HepG2 (cell line): ENCODE data around the gene SLC22A23. TPM values are rescaled to one million over a fixed set of nuclear protein-coding genes. Genes with fewer than 3 reads are reported as not detected.
A peak's percentile ranks its signal among the peaks of the same experiment; 100 is the strongest.

Source experiments
- ATAC-seq: fragments of 200-7000 bp; cut with Tn5 transposase; 3 replicates; pipeline ENCODE4 v1.9.1; 2020; ENCODE audit warnings: mild to moderate bottlenecking, moderate library complexity
- BruUV-seq: library from RNA; stranded (reverse); fragments of 400-500 nt; replicated peaks from 2 replicates; lab custom pipeline; 2021; lab: Mats Ljungman, UMichigan
- CTCF ChIA-PET: fragments of 300-600 bp; formaldehyde crosslinking; extraction: SDS; loops from one replicate; lab custom pipeline; 2021; ENCODE audit warnings: low total read pairs, inconsistent platforms, low intra/inter-chr PET ratio; lab: Yijun Ruan, JAX
- POLR2A ChIA-PET: fragments of 350-600 bp; sonication (Branson Sonifier 250); formaldehyde crosslinking; loops from one replicate; lab custom pipeline; 2020; ENCODE audit warnings: antibody characterized with exemption, inconsistent platforms; lab: Yijun Ruan, JAX
- DNase-seq: peaks from one replicate; pipeline ENCODE4 v3.0.0-alpha.2; 2015; ENCODE audit warnings: low spot score
- FAIRE-seq: peaks from 3 replicates; lab custom pipeline; 2011; peaks lifted over from hg19 to GRCh38; lab: Jason Lieb, UNC
- H2AFZ ChIP-seq: one replicate; pipeline ENCODE4 v1.6.1; 2011; ENCODE audit warnings: low read length, inconsistent platforms
- H3K27ac ChIP-seq: fragments of 300-600 bp; 3 replicates; pipeline ENCODE4 v1.8.0; 2011; ENCODE audit warnings: mixed run types, mild to moderate bottlenecking, mixed read lengths, low read length, inconsistent platforms; ENCODE audit not compliant: insufficient read depth; ENCODE audit errors: extremely low read length
- H3K27me3 ChIP-seq, 2 experiments: fragments of 200-600 bp in 1 of 2; 2 replicates in 1 of 2; 3 replicates in 1 of 2; pipeline versions ENCODE4 v1.6.0 to v1.8.0; 2011; ENCODE audit warnings: low read length in 2 of 2, mild to moderate bottlenecking in 2 of 2, moderate library complexity in 2 of 2, inconsistent platforms in 1 of 2; ENCODE audit not compliant: insufficient read depth in 2 of 2, control insufficient read depth in 1 of 2
- H3K36me3 ChIP-seq, 2 experiments: fragments of 200-600 bp in 1 of 2; replicated peaks in 1 of 2; 2 replicates in 1 of 2; 3 replicates in 1 of 2; pipeline versions ENCODE4 v1.5.1 to v1.8.0; 2011; ENCODE audit warnings: low read length in 2 of 2, inconsistent platforms in 1 of 2; ENCODE audit not compliant: insufficient read depth in 2 of 2, control insufficient read depth in 1 of 2
- H3K4me1 ChIP-seq: 2 replicates; pipeline ENCODE4 v1.5.1; 2012; ENCODE audit warnings: low read length, inconsistent platforms; ENCODE audit not compliant: insufficient read depth
- H3K4me2 ChIP-seq: 2 replicates; pipeline ENCODE4 v1.6.0; 2011; ENCODE audit warnings: low read depth, low read length, inconsistent platforms
- H3K4me3 ChIP-seq, 3 experiments: fragments of 200-600 bp in 1 of 3; sonication (generic), shearing (Covaris generic) in 1 of 3; replicated peaks in 1 of 3; 2 replicates each; pipeline ENCODE4 v1.5.1; 2011 to 2016; ENCODE audit warnings: low read length in 3 of 3, inconsistent platforms in 2 of 3, low read depth in 2 of 3, mild to moderate bottlenecking in 2 of 3, control low read depth in 1 of 3, mixed read lengths in 1 of 3; ENCODE audit not compliant: insufficient read depth in 1 of 3
- H3K79me2 ChIP-seq: one replicate; pipeline ENCODE4 v1.6.1; 2011; ENCODE audit warnings: low read length, inconsistent platforms; ENCODE audit not compliant: insufficient read depth
- H3K9ac ChIP-seq: 2 replicates; pipeline ENCODE4 v1.6.0; 2011; ENCODE audit warnings: mild to moderate bottlenecking, low read depth, low read length, inconsistent platforms; ENCODE audit not compliant: insufficient read depth
- H3K9me3 ChIP-seq: 2 replicates; pipeline ENCODE4 v1.5.1; 2012; ENCODE audit warnings: mild to moderate bottlenecking, low read length
- H4K20me1 ChIP-seq: 2 replicates; pipeline ENCODE4 v1.6.0; 2011; ENCODE audit warnings: inconsistent platforms, mild to moderate bottlenecking, low read length, moderate library complexity; ENCODE audit not compliant: insufficient read depth
- RBM22 ChIP-seq: fragments of 200-400 bp; formaldehyde crosslinking; optimal IDR thresholded peaks from 2 replicates; pipeline ENCODE3; 2017; ENCODE audit warnings: mild to moderate bottlenecking, low read length, moderate library complexity
- TP53 ChIP-seq: sonication (generic); formaldehyde crosslinking; conservative IDR thresholded peaks from 2 replicates; pipeline ENCODE4 v1.4.0; 2020; ENCODE audit warnings: missing genetic modification reagents
- ZNF383 ChIP-seq: sonication (generic); formaldehyde crosslinking; IDR thresholded peaks from 2 replicates; pipeline ENCODE4 v1.4.0; 2020; ENCODE audit warnings: missing genetic modification reagents, mild to moderate bottlenecking, borderline replicate concordance
- ZNF605 ChIP-seq: sonication (generic); formaldehyde crosslinking; IDR thresholded peaks from 2 replicates; pipeline ENCODE4 v1.8.0; 2022; ENCODE audit warnings: mild to moderate bottlenecking, missing genetic modification reagents
- WGBS: methylation state at CpG from one replicate; pipeline ENCODE4 v1.1.6; 2017; ENCODE audit warnings: low lambda C conversion rate; 5-methylcytosine and 5-hydroxymethylcytosine counted together
- in situ Hi-C: cut with HindIII; loops from 2 replicates; pipeline ENCODE4 v1.10.0; 2017; ENCODE audit warnings: low pct_unique_long_range_greater_than_20kb; ENCODE audit not compliant: extremely low pct_ligation_motif_present
- intact Hi-C: fragments of 100-400 bp; cut with micrococcal nuclease; formaldehyde crosslinking; loops from one replicate; pipeline ENCODE4 v1.10.0; 2022; ENCODE audit not compliant: unreplicated experiment
- polyA plus RNA-seq, 8 experiments: library from polyadenylated mRNA; depleted of rRNA in 3 of 8; stranded (reverse) in 7 of 8; unstranded in 1 of 8; fragments of >200 nt; fragmentation: Illumina TruSeq in 4 of 8; extraction: Trizol in 4 of 8; gene quantifications; 2 replicates each; pipeline versions ENCODE4 v1.2.1 to v1.2.3, GENCODE V29; 2011 to 2016; ENCODE audit warnings: low read depth in 4 of 8, missing spikeins in 1 of 8, mixed read lengths in 1 of 8; ENCODE audit not compliant: insufficient read depth in 1 of 8
- total RNA-seq, 5 experiments: library from RNA; depleted of rRNA; stranded (reverse); fragments of >200 nt; fragmentation: Illumina TruSeq; extraction: Trizol; gene quantifications; 2 replicates each; pipeline ENCODE4 v1.2.3, GENCODE V29; 2016; ENCODE audit warnings: low read depth in 1 of 5
- TF ChIP-seq, protein P1 (sequence below): sonication (generic); formaldehyde crosslinking; conservative IDR thresholded peaks from 2 replicates; pipeline ENCODE4 v1.8.0; 2022; ENCODE audit warnings: missing genetic modification reagents

Gene SLC22A23
- total and polyA plus RNA-seq, 2 of the 13 experiments (the other 11 are each of a cell fraction or from before 2014, with no cell fraction given): 11.8 to 17.5 TPM

DNA sequence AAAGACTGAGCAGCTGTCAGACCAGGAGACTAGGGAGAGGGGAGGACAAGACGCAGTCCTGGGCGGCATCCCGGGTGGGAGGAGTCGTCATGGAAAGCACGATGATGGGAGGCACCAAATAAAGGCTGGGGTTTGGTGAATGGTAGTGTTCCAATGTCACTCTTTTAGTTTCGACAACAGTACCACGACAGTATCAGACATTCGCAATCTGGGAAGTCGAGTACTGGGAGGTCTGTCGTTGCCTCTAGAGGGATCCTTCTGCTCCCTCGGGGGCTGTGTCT is 166.0 kb downstream of the SLC22A23 start:
- no peaks in the 10 kb centered on the region for H3K27me3 ChIP-seq
- H3K4me2 ChIP-seq: no peak overlapping the region
- POLR2A ChIA-PET: no interaction called here
- H3K9me3 ChIP-seq: no peaks in the 10 kb centered on the region
- FAIRE-seq: no peak
- no peak overlapping the region for H3K9ac ChIP-seq
- TF ChIP-seq RBM22: peak; percentile 90
- TF ChIP-seq, protein P1, sequence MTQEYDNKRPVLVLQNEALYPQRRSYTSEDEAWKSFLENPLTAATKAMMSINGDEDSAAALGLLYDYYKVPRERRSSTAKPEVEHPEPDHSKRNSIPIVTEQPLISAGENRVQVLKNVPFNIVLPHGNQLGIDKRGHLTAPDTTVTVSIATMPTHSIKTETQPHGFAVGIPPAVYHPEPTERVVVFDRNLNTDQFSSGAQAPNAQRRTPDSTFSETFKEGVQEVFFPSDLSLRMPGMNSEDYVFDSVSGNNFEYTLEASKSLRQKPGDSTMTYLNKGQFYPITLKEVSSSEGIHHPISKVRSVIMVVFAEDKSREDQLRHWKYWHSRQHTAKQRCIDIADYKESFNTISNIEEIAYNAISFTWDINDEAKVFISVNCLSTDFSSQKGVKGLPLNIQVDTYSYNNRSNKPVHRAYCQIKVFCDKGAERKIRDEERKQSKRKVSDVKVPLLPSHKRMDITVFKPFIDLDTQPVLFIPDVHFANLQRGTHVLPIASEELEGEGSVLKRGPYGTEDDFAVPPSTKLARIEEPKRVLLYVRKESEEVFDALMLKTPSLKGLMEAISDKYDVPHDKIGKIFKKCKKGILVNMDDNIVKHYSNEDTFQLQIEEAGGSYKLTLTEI: no peak
- no peak overlapping the region for H2AFZ ChIP-seq
- intact Hi-C loops: loop anchor here (5.0 kb wide), 1 partner anchor 1571 kb away; no protein-coding TSS in a partner anchor
- DNase-seq: no peak
- in situ Hi-C loops: loop anchor here (25.0 kb wide), 1 partner anchor 696 kb away; no protein-coding TSS in a partner anchor
- H3K36me3 ChIP-seq: peaks cover 49 to 76% of the 10 kb centered on the region in 2 experiments
- no peak overlapping the region for H3K27ac ChIP-seq
- no peaks in the 10 kb centered on the region for H4K20me1 ChIP-seq
- CTCF ChIA-PET: no interaction called here
- H3K79me2 ChIP-seq: no peaks in the 10 kb centered on the region
- no peak overlapping the region for H3K4me3 ChIP-seq
- BruUV-seq: no TSS peak
- ATAC-seq: no peak
- H3K4me1 ChIP-seq: peaks cover 3% of the 10 kb centered on the region
- 94% methylated on average over 11 of the region's 11 CpGs for WGBS

GRCh38 chr6:3290149-3290930 is 166.5 kb downstream of the SLC22A23 start:
- ATAC-seq: no peak
- CTCF ChIA-PET: no interaction called here
- in situ Hi-C loops: loop anchor here (25.0 kb wide), 1 partner anchor 697 kb away; no protein-coding TSS in a partner anchor

More at GRCh38 chr6:3290149-3290930, 166.5 kb downstream of the SLC22A23 start:
- H3K4me3 ChIP-seq: no peak overlapping the region
- no peak overlapping the region for H3K9ac ChIP-seq
- TF ChIP-seq TP53 (no peak), ZNF383 (CRISPR knock-in tag) (no peak), ZNF605 (CRISPR knock-in tag) (0 out of 2 replicates have a peak, but pooled peaks have one; percentile 19)
- no peak overlapping the region for H2AFZ ChIP-seq
- no peaks in the 10 kb centered on the region for H3K79me2 ChIP-seq
- WGBS: 96% methylated on average over 15 of the region's 15 CpGs
- no peaks in the 10 kb centered on the region for H3K4me1 ChIP-seq
- H4K20me1 ChIP-seq: no peaks in the 10 kb centered on the region
- DNase-seq (no peak), FAIRE-seq (no peak)
- no peaks in the 10 kb centered on the region for H3K27me3 ChIP-seq
- H3K27ac ChIP-seq: no peak overlapping the region
- POLR2A ChIA-PET: no interaction called here
- no peak overlapping the region for H3K4me2 ChIP-seq
- no TSS peak for BruUV-seq
- no peaks in the 10 kb centered on the region for H3K9me3 ChIP-seq
- H3K36me3 ChIP-seq: peaks cover 50 to 72% of the 10 kb centered on the region in 2 experiments
- intact Hi-C loops: loop anchor here (5.0 kb wide), 1 partner anchor 1572 kb away; no protein-coding TSS in a partner anchor
